Measurements from ENCODE around the gene TGFB1. TPM values are rescaled to one million over a fixed set of nuclear protein-coding genes. Genes with fewer than 3 reads are reported as not detected.

The TGFB1 gene
- polyA plus RNA-seq, 1 experiment, result 4.9 TPM

- no peaks in the 10 kb centered on the region for H3K27me3 ChIP-seq (ENCODE audit: control insufficient read depth, insufficient read depth, low read length)
- H3K9me3 ChIP-seq (ENCODE audit: control insufficient read depth, insufficient read depth, low read length), result no peaks in the 10 kb centered on the region
- CTCF ChIA-PET, result interaction anchor here (0.6 to 1.9 kb wide), 4 partner anchors 13 to 102 kb away, joined by 3 to 6 read pairs (median 4); no protein-coding TSS in a partner anchor
- no peak for TF ChIP-seq CTCF (IDR thresholded peaks at IDR 0.05; ENCODE audit: low read depth, low read length)
- POLR2A ChIA-PET, result no interaction called here
- H3K4me3 ChIP-seq (ENCODE audit: low read depth, low read length), result no peak overlapping the region
- peak overlapping the region; percentile 21 for H3K27ac ChIP-seq (ENCODE audit: low read depth, low read length)
- no peak for DNase-seq (ENCODE audit: low read depth, low spot score)
These were observed 47.6 kb downstream of the TGFB1 start for GRCh38 chr19:41305927-41306793.

GRCh38 chr19:41304706-41305483 lies 48.8 kb downstream of the TGFB1 start:
- ChIA-PET CTCF (interaction anchor here (1.1 to 1.9 kb wide), 2 partner anchors 39 to 101 kb away, joined by 4 to 6 read pairs; no protein-coding TSS in a partner anchor), POLR2A (interaction anchor here (0.6 kb wide), 1 partner anchor 15 kb away, joined by 4 read pairs; no protein-coding TSS in a partner anchor)
- H3K27ac ChIP-seq (ENCODE audit: low read depth, low read length), result no peak overlapping the region
- no peak overlapping the region for H3K4me3 ChIP-seq (ENCODE audit: low read depth, low read length)
- H3K27me3 ChIP-seq (ENCODE audit: control insufficient read depth, insufficient read depth, low read length), result no peaks in the 10 kb centered on the region
- no peaks in the 10 kb centered on the region for H3K9me3 ChIP-seq (ENCODE audit: control insufficient read depth, insufficient read depth, low read length)
- DNase-seq (ENCODE audit: low read depth, low spot score), result no peak
- no peak for TF ChIP-seq CTCF (IDR thresholded peaks at IDR 0.05; ENCODE audit: low read depth, low read length)

GRCh38 chr19:41303954-41304353 lies 49.8 kb downstream of the TGFB1 start:
- no peak for DNase-seq (ENCODE audit: low read depth, low spot score)
- POLR2A ChIA-PET, result no interaction called here
- CTCF ChIA-PET, result no interaction called here
- H3K9me3 ChIP-seq (ENCODE audit: control insufficient read depth, insufficient read depth, low read length), result no peaks in the 10 kb centered on the region
- TF ChIP-seq CTCF (IDR thresholded peaks at IDR 0.05; ENCODE audit: low read depth, low read length), result no peak
- H3K27ac ChIP-seq (ENCODE audit: low read depth, low read length), result no peak overlapping the region
- no peaks in the 10 kb centered on the region for H3K27me3 ChIP-seq (ENCODE audit: control insufficient read depth, insufficient read depth, low read length)
- H3K4me3 ChIP-seq (ENCODE audit: low read depth, low read length), result no peak overlapping the region

GRCh38 chr19:41302624-41303351 lies 50.9 kb downstream of the TGFB1 start:
- POLR2A ChIA-PET, result interaction anchor here (0.7 to 1.2 kb wide), 2 partner anchors 16 to 39 kb away, joined by 4 read pairs; no protein-coding TSS in a partner anchor
- Histone ChIP-seq H3K9me3 (ENCODE audit: control insufficient read depth, insufficient read depth, low read length) (no peaks in the 10 kb centered on the region), H3K27ac (ENCODE audit: low read depth, low read length) (no peak overlapping the region), H3K4me3 (ENCODE audit: low read depth, low read length) (no peak overlapping the region), H3K27me3 (ENCODE audit: control insufficient read depth, insufficient read depth, low read length) (no peaks in the 10 kb centered on the region)
- CTCF ChIA-PET, result interaction anchor here (0.6 kb wide), 1 partner anchor 641 kb away, joined by 5 read pairs; no protein-coding TSS in a partner anchor
- no peak for DNase-seq (ENCODE audit: low read depth, low spot score)
- TF ChIP-seq CTCF (IDR thresholded peaks at IDR 0.05; ENCODE audit: low read depth, low read length), result no peak

Data from AG04450 (cell line).